ENCODE measurements around the gene TAGLN.

Gene TAGLN

GRCh38 chr11:117187007-117187406 is 12.2 kb upstream of the TAGLN start:
- H3K9me3 Mint-ChIP-seq = no peaks in the 10 kb centered on the region
- H3K27me3 Mint-ChIP-seq (ENCODE audit: low read depth) = no peaks in the 10 kb centered on the region
- TF ChIP-seq CTCF (IDR thresholded peaks at IDR 0.05; ENCODE audit: unreplicated experiment in 3 of 3) = no peak
- no peaks in the 10 kb centered on the region for H3K4me1 Mint-ChIP-seq
- peak overlapping the region in 1 of 3 experiments; percentile 2 for H3K27ac Mint-ChIP-seq
- no peak overlapping the region for H3K4me3 Mint-ChIP-seq
- H3K36me3 Mint-ChIP-seq (ENCODE audit: low read depth) = peaks cover 34% of the 10 kb centered on the region

- H3K4me1 Mint-ChIP-seq = no peaks in the 10 kb centered on the region
- H3K27me3 Mint-ChIP-seq (ENCODE audit: low read depth) = no peaks in the 10 kb centered on the region
- no peak for TF ChIP-seq CTCF (IDR thresholded peaks at IDR 0.05; ENCODE audit: unreplicated experiment in 3 of 3)
- no peaks in the 10 kb centered on the region for H3K9me3 Mint-ChIP-seq
- H3K4me3 Mint-ChIP-seq = no peak overlapping the region
- H3K27ac Mint-ChIP-seq = peak overlapping the region in 1 of 3 experiments; percentile 2
- peaks cover 34% of the 10 kb centered on the region for H3K36me3 Mint-ChIP-seq (ENCODE audit: low read depth)
Observed at GRCh38 chr11:117187428-117187798, 11.8 kb upstream of the TAGLN start.

GRCh38 chr11:117187799-117188481 is 11.2 kb upstream of the TAGLN start:
- H3K27me3 Mint-ChIP-seq (ENCODE audit: low read depth) = no peaks in the 10 kb centered on the region
- no peak overlapping the region for H3K4me3 Mint-ChIP-seq
- peaks cover 31% of the 10 kb centered on the region for H3K36me3 Mint-ChIP-seq (ENCODE audit: low read depth)
- no peak for TF ChIP-seq CTCF (IDR thresholded peaks at IDR 0.05; ENCODE audit: unreplicated experiment in 3 of 3)
- no peaks in the 10 kb centered on the region for H3K9me3 Mint-ChIP-seq
- H3K4me1 Mint-ChIP-seq = no peaks in the 10 kb centered on the region
- H3K27ac Mint-ChIP-seq = no peak overlapping the region

GRCh38 chr11:117188620-117189081 is 10.5 kb upstream of the TAGLN start:
- no peak overlapping the region for H3K27ac Mint-ChIP-seq
- no peaks in the 10 kb centered on the region for H3K9me3 Mint-ChIP-seq
- no peak for TF ChIP-seq CTCF (IDR thresholded peaks at IDR 0.05; ENCODE audit: unreplicated experiment in 3 of 3)
- H3K4me3 Mint-ChIP-seq = no peak overlapping the region
- no peaks in the 10 kb centered on the region for H3K4me1 Mint-ChIP-seq
- peaks cover 29% of the 10 kb centered on the region for H3K36me3 Mint-ChIP-seq (ENCODE audit: low read depth)
- no peaks in the 10 kb centered on the region for H3K27me3 Mint-ChIP-seq (ENCODE audit: low read depth)

GRCh38 chr11:117189191-117189940 is 9.8 kb upstream of the TAGLN start:
- no peak for TF ChIP-seq CTCF (IDR thresholded peaks at IDR 0.05; ENCODE audit: unreplicated experiment in 3 of 3)
- Mint-ChIP-seq H3K27ac (no peak overlapping the region), H3K9me3 (no peaks in the 10 kb centered on the region), H3K36me3 (ENCODE audit: low read depth) (peaks cover 22% of the 10 kb centered on the region), H3K4me3 (no peak overlapping the region), H3K27me3 (ENCODE audit: low read depth) (no peaks in the 10 kb centered on the region), H3K4me1 (no peaks in the 10 kb centered on the region)
